ENCODE measurements around the gene ANKRD13B. TPM values are rescaled to one million over a fixed set of nuclear protein-coding genes. Genes with fewer than 3 reads are reported as not detected.

The ANKRD13B gene
- polyA plus RNA-seq, 1 experiment, result 2.5 TPM

- POLR2A ChIA-PET, result interaction anchor here (0.6 kb wide), 1 partner anchor 33 kb away, joined by 3 read pairs; no protein-coding TSS in a partner anchor
- Histone ChIP-seq H3K4me3 (ENCODE audit: low read depth, low read length) (no peak overlapping the region), H3K27me3 (ENCODE audit: control insufficient read depth, insufficient read depth, low read length) (no peaks in the 10 kb centered on the region), H3K9me3 (ENCODE audit: control insufficient read depth, insufficient read depth, low read length) (peaks cover 9% of the 10 kb centered on the region; the same call in 1 of the 2 replicates), H3K27ac (ENCODE audit: low read depth, low read length) (no peak overlapping the region)
- TF ChIP-seq CTCF (IDR thresholded peaks at IDR 0.05; ENCODE audit: low read depth, low read length), result no peak
- no peak for DNase-seq (ENCODE audit: low read depth, low spot score)
- CTCF ChIA-PET, result interaction anchor here (0.7 to 1.6 kb wide), 5 partner anchors 12 to 167 kb away, joined by 3 to 7 read pairs (median 4); no protein-coding TSS in a partner anchor
These were observed 19.7 kb downstream of the ANKRD13B start for GRCh38 chr17:29612404-29613280.

GRCh38 chr17:29613352-29613837 lies 20.5 kb downstream of the ANKRD13B start:
- CTCF ChIA-PET, result interaction anchor here (0.6 to 1.6 kb wide), 9 partner anchors 9 to 166 kb away, joined by 3 to 7 read pairs (median 4); no protein-coding TSS in a partner anchor
- H3K27ac ChIP-seq (ENCODE audit: low read depth, low read length), result no peak overlapping the region
- no peak overlapping the region; the same call in 1 of the 2 replicates for H3K4me3 ChIP-seq (ENCODE audit: low read depth, low read length)
- H3K9me3 ChIP-seq (ENCODE audit: control insufficient read depth, insufficient read depth, low read length), result peaks cover 9% of the 10 kb centered on the region; the same call in 1 of the 2 replicates
- DNase-seq (ENCODE audit: low read depth, low spot score), result no peak
- TF ChIP-seq CTCF (IDR thresholded peaks at IDR 0.05; ENCODE audit: low read depth, low read length), result peak; percentile 58
- POLR2A ChIA-PET, result interaction anchor here (0.6 kb wide), 2 partner anchors 31 to 32 kb away, joined by 3 to 4 read pairs; no protein-coding TSS in a partner anchor
- H3K27me3 ChIP-seq (ENCODE audit: control insufficient read depth, insufficient read depth, low read length), result no peaks in the 10 kb centered on the region

GRCh38 chr17:29613856-29614255 lies 20.9 kb downstream of the ANKRD13B start:
- H3K9me3 ChIP-seq (ENCODE audit: control insufficient read depth, insufficient read depth, low read length), result peaks cover 9% of the 10 kb centered on the region; the same call in 1 of the 2 replicates
- H3K27ac ChIP-seq (ENCODE audit: low read depth, low read length), result no peak overlapping the region
- POLR2A ChIA-PET, result interaction anchor here (0.6 kb wide), 1 partner anchor 31 kb away, joined by 4 read pairs; no protein-coding TSS in a partner anchor
- no peak for DNase-seq (ENCODE audit: low read depth, low spot score)
- H3K4me3 ChIP-seq (ENCODE audit: low read depth, low read length), result no peak overlapping the region
- CTCF ChIA-PET, result interaction anchor here (0.6 to 1.6 kb wide), 8 partner anchors 10 to 166 kb away, joined by 3 to 5 read pairs (median 4); no protein-coding TSS in a partner anchor
- H3K27me3 ChIP-seq (ENCODE audit: control insufficient read depth, insufficient read depth, low read length), result no peaks in the 10 kb centered on the region
- TF ChIP-seq CTCF (IDR thresholded peaks at IDR 0.05; ENCODE audit: low read depth, low read length), result no peak

GRCh38 chr17:29614349-29615047 lies 21.6 kb downstream of the ANKRD13B start:
- Histone ChIP-seq H3K4me3 (ENCODE audit: low read depth, low read length) (no peak overlapping the region), H3K9me3 (ENCODE audit: control insufficient read depth, insufficient read depth, low read length) (peaks cover 9% of the 10 kb centered on the region; the same call in 1 of the 2 replicates), H3K27ac (ENCODE audit: low read depth, low read length) (no peak overlapping the region), H3K27me3 (ENCODE audit: control insufficient read depth, insufficient read depth, low read length) (no peaks in the 10 kb centered on the region)
- no peak for TF ChIP-seq CTCF (IDR thresholded peaks at IDR 0.05; ENCODE audit: low read depth, low read length)
- ChIA-PET POLR2A (interaction anchor here (1.3 kb wide), 2 partner anchors 17 to 22 kb away, joined by 4 to 8 read pairs; partner anchors contain the start of gene ANKRD13B), CTCF (interaction anchor here (0.6 to 1.8 kb wide), 7 partner anchors 10 to 478 kb away, joined by 3 to 7 read pairs (median 4); no protein-coding TSS in a partner anchor)
- no peak for DNase-seq (ENCODE audit: low read depth, low spot score)
